Stimulated activated CD8-positive, alpha-beta memory T cell treated with anti-CD3 and anti-CD28 coated beads, Interleukin-15, amount 100 ng/mL, for 1 hour (primary cell): ENCODE data around the gene UMODL1.
"Not testable (repeated sequence)": the region's sequence is repeated elsewhere in the genome, so short reads cannot be mapped to it uniquely, and the experiment has no call there.

Experiments
- DNase-seq: peaks from one replicate; pipeline ENCODE4 v3.0.0-alpha.2; 2020; ENCODE audit warnings: low read depth

UMODL1 gene

DNA sequence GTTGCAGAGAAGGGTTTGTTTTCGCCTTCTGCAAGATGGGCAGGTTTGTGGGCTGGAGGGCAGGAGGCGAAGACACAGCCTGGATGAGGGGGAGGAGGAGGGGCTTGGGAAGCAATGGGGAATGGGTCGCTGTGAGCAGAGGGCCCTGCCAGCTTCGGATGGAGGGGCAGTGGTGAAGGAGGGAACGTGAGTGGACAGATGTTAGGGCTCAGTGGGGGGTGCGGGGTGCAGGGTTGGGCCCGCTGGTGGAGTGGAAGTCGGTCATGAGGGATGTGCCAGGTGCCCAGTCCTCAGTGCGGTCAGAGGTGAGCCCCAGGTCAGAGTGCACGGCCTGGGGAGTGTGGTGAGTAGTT, 92.4 kb downstream of the UMODL1 start:
- DNase-seq: no peak

DNA sequence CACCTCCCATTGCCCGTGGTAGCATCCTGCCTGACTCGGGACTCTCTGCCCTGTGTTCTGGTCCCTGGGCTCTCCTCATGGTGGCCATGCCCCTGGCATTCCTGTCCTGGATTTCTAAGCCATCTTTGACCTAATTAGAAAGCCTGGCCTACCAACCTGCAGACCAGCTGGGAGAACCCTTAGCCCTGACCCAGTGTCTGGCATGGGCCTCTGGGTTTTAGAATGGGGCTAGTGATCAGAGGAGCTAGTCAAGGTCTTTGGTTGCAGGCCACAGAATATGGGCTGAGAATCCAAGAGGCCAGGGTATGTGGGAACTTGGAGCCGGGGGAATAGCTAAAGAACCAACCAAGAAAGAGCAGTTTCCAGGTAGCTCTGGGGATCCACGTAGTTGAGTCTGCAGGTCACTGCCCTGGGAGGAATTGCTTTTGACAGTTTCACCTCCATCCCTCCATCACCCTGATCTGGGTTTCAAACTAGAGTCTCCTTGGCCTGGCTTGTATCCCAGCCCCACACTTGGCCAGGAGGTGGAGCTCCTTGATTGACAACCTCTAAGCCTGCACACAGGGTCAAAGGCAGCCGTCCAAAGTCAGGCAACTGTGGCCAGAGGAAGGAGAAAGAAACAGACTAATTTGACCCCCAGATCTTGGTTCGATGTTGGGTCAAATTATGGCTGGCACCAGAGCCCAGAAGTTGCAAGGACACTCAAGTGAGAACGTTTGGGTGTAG, 93.1 kb downstream of the UMODL1 start:
- DNase-seq: peak; percentile 30

GRCh38 chr21:42164818-42165217, 93.7 kb downstream of the UMODL1 start:
- DNase-seq: no peak

DNA sequence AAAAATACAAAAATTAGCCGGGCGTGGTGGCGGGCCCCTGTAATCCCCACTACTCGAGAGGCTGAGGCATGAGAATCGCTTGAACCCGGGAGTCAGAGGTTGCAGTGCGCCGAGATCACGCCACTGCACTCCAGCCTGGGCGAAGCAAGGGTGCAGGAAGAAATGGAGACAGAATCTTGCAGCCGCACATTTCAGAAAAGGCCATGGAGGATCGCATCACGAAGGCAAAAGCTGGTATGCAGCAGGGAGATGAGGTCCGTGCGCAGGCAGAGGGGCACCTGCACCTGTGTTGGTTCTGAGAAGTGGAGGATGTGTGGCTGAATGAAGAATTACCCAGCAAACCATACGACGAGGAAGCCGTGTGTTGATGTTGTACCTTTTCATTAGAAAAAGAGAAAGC, 94.8 kb downstream of the UMODL1 start:
- DNase-seq: no peak

- DNase-seq: no peak
Measured at GRCh38 chr21:42169758-42170157, 98.6 kb downstream of the UMODL1 start.

GRCh38 chr21:42171091-42172053, 100.3 kb downstream of the UMODL1 start:
- DNase-seq: no peak

GRCh38 chr21:42172596-42173483, 101.7 kb downstream of the UMODL1 start:
- no peak for DNase-seq

DNA sequence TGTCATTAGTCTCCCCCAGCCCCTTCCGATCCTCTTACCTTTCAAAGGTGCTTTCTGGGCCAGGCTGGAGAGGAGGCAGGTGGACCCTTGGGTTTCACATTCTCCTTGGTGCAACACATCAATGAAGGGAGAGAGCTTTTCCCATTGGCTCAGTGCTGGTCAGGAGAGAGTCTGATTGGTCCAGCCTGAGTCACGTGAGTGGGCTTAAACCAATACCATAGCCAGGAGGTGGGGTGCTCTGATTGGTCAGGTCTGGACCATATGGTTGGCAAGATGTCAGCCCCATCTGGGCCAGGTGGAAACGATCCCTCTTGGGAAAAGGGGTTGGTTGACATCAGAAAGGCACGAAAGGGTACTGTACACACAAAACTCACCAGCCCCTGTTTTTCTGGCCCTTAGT, 103.1 kb downstream of the UMODL1 start:
- no peak for DNase-seq

- DNase-seq: no peak
Measured at GRCh38 chr21:42175110-42175710, 104.1 kb downstream of the UMODL1 start.

DNA sequence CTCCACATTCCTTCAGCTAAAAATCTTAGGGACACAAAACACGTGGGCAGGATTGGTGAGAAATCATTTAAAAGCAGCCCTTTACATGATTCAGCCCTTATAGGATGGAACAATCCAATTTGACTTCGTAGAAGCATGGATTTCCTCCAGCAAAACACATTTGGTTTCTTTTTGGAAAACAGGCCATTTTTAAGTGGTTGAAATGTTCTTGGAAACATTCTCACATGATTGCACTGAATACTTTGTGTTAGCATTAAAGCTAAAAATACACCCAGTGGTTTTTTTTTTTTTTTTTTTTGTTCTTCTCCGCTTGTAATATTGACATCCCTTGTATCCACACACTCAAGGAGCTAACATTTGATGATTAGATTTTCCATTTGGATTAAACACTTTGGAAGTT, 105.7 kb downstream of the UMODL1 start:
- DNase-seq: no peak

- DNase-seq: no peak
Measured at GRCh38 chr21:42179316-42179715, 108.2 kb downstream of the UMODL1 start.

DNA sequence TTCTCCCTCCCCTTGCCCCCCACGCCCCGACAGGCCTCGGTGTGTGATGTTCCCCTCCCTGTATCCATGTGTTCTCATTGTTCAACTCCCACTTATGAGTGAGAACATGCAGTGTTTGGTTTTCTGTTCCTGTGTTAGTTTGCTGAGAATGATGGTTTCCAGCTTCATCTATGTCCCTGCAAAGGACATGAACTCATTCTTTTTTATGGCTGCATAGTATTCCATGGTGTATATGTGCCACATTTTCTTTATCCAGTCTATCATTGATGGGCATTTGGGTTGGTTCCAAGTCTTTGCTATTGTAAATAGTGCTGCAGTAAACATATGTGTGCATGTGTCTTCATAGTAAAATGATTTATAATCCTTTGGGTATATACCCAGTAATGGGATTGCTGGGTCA, 108.9 kb downstream of the UMODL1 start:
- DNase-seq: not testable (repeated sequence)

DNA sequence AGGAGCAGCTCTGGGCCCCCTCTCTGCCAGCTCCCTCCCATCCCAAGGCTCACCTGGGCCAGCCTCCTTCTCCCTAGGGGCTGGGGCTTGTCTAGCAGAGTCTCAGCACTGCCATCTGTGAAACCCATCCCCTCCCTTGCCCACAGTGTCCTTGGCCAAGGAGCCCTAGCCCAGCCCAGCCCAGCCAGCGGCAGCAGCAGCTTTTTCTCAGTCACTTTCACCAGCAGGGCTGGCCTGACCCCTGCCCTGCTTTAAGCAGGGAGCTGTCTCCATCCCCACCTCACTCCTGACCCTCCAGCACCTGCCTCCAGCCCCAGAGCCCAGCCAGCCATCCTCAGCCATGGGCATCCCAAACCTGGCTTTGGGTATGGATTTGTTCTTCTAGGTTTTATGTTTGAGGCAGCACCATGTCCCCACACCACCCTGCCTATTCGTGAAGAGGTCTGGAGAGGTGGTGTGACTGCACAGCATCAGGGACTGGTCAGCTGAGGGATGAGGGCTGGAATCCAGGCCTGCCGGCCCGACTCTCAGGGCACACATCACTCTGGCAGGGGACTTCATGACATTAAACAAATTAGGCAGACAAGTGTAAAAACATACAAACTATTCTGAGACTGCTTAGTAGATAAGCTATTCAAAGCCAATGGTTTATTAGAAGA, 111.7 kb downstream of the UMODL1 start:
- no peak for DNase-seq

- no peak for DNase-seq
Measured at GRCh38 chr21:42183374-42184266, 112.5 kb downstream of the UMODL1 start.

- DNase-seq: no peak
Measured at GRCh38 chr21:42186591-42186990, 115.5 kb downstream of the UMODL1 start.

- peak; percentile 47 for DNase-seq
Measured at GRCh38 chr21:42187976-42188653, 117.0 kb downstream of the UMODL1 start.

DNA sequence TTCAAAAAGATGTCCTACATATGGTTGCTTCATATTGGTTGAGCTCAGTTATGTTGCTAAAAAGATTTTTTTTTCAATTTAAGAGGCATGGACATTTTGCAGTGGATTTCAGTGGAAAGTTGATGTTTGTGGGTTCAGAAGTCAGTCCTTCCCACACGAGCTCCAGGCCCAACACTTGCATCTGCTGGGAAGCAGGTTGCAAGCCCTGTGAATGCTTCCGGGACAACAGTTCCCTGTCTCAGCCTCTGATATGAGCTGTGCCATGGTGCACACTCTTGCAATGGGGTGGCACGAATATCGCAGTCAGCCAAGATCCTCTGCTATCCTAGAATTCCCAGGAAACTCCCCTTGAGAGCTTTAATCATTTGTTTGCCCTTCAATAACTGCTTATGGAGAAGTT, 117.5 kb downstream of the UMODL1 start:
- no peak for DNase-seq

DNA sequence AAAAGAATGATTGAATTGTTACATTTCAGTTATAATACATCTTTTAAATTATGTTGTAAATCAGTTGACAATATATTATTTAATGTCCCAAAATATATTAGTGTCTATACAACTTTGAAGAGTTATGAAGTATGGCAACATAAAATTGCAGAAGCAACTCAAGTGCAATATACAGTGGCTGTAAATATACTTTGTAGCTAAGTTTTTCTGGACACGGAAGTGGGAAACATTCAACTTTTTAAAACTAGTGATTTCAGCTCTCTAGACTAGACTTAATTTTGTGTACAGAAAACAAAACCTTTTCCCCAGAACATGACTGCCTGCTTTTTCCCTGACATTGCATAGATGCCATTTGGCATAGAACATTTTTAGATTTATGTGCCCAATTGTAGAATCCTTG, 118.3 kb downstream of the UMODL1 start:
- no peak for DNase-seq

GRCh38 chr21:42189860-42190485, 118.9 kb downstream of the UMODL1 start:
- no peak for DNase-seq
